Liver (tissue), 9 donors: ENCODE measurements around the gene ICAM1. TPM values are rescaled to one million over a fixed set of nuclear protein-coding genes. Genes with fewer than 3 reads are reported as not detected.

Experiments used
- DNase-seq: peaks from one replicate; pipeline ENCODE4 v3.0.0-alpha.2; 2017; ENCODE audit warnings: low spot score
- H3K27ac ChIP-seq, 2 donors: one replicate each; pipeline ENCODE4 v1.7.0; 2013; ENCODE audit warnings: inconsistent platforms in 2 of 2, low read length in 2 of 2, control low read depth in 1 of 2, low read depth in 1 of 2, mild to moderate bottlenecking in 1 of 2
- H3K27me3 ChIP-seq, 4 donors: one replicate each; pipeline versions ENCODE4 v1.6.1 to v1.7.0; 2013; ENCODE audit warnings: low read length in 3 of 4, inconsistent platforms in 1 of 4, mild to moderate bottlenecking in 1 of 4, moderate library complexity in 1 of 4; ENCODE audit not compliant: control insufficient read depth in 4 of 4, insufficient read depth in 4 of 4
- H3K36me3 ChIP-seq, 4 donors: one replicate each; pipeline versions ENCODE4 v1.6.1 to v1.7.0; 2013; ENCODE audit warnings: low read length in 3 of 4, mild to moderate bottlenecking in 3 of 4, low read depth in 1 of 4, moderate library complexity in 1 of 4; ENCODE audit not compliant: control insufficient read depth in 4 of 4, insufficient read depth in 3 of 4
- H3K4me1 ChIP-seq, 4 donors: one replicate each; pipeline versions ENCODE4 v1.6.1 to v1.7.0; 2013; ENCODE audit warnings: low read length in 3 of 4, mild to moderate bottlenecking in 3 of 4, moderate library complexity in 1 of 4; ENCODE audit not compliant: control insufficient read depth in 4 of 4, insufficient read depth in 4 of 4
- H3K4me3 ChIP-seq, 3 donors: one replicate each; pipeline versions ENCODE4 v1.6.1 to v1.7.0; 2013; ENCODE audit warnings: low read length in 3 of 3, control low read depth in 1 of 3, low read depth in 1 of 3, mild to moderate bottlenecking in 1 of 3
- H3K9ac ChIP-seq, 2 donors: one replicate each; pipeline ENCODE4 v1.7.0; 2013; ENCODE audit warnings: low read length in 2 of 2, mild to moderate bottlenecking in 2 of 2, moderate library complexity in 2 of 2, control low read depth in 1 of 2, low read depth in 1 of 2
- H3K9me3 ChIP-seq, 4 donors: one replicate each; pipeline versions ENCODE4 v1.6.1 to v1.7.0; 2013; ENCODE audit warnings: low read length in 3 of 4; ENCODE audit not compliant: control insufficient read depth in 4 of 4
- ATF3 ChIP-seq: IDR thresholded peaks from 2 replicates; pipeline ENCODE4 v1.6.1; 2016; ENCODE audit warnings: antibody characterized with exemption
- EGR1 ChIP-seq, 2 donors: IDR thresholded peaks; 2 replicates each; pipeline ENCODE4 v1.6.1; 2016 to 2018; ENCODE audit warnings: antibody characterized with exemption in 2 of 2, low read depth in 2 of 2
- FOXA1 ChIP-seq: IDR thresholded peaks from 2 replicates; pipeline ENCODE4 v1.6.1; 2016; ENCODE audit warnings: antibody characterized with exemption
- FOXA2 ChIP-seq: IDR thresholded peaks from 2 replicates; pipeline ENCODE4 v1.6.1; 2016; ENCODE audit warnings: antibody characterized with exemption
- GABPA ChIP-seq, 2 donors: IDR thresholded peaks in 1 of 2; conservative IDR thresholded peaks in 1 of 2; 2 replicates each; pipeline ENCODE4 v1.6.1; 2016; ENCODE audit warnings: antibody characterized with exemption in 2 of 2, mild to moderate bottlenecking in 1 of 2, moderate library complexity in 1 of 2
- HNF4A ChIP-seq, 2 donors: conservative IDR thresholded peaks; 2 replicates each; pipeline ENCODE4 v1.6.1; 2016; ENCODE audit warnings: antibody characterized with exemption in 2 of 2, mild to moderate bottlenecking in 2 of 2
- HNF4G ChIP-seq: IDR thresholded peaks from 2 replicates; pipeline ENCODE4 v1.6.1; 2016; ENCODE audit warnings: antibody characterized with exemption
- MAX ChIP-seq: IDR thresholded peaks from 2 replicates; pipeline ENCODE4 v1.6.1; 2016; ENCODE audit warnings: antibody characterized with exemption
- NR2F2 ChIP-seq: IDR thresholded peaks from 2 replicates; pipeline ENCODE4 v1.6.1; 2016; ENCODE audit warnings: antibody characterized with exemption
- RAD21 ChIP-seq, 2 donors: IDR thresholded peaks; 2 replicates each; pipeline ENCODE4 v1.6.1; 2016; ENCODE audit warnings: antibody characterized with exemption in 2 of 2, mild to moderate bottlenecking in 2 of 2
- REST ChIP-seq: IDR thresholded peaks from 2 replicates; pipeline ENCODE4 v1.6.1; 2016; ENCODE audit warnings: antibody characterized with exemption, mild to moderate bottlenecking
- RXRA ChIP-seq, 2 donors: IDR thresholded peaks; 2 replicates each; pipeline ENCODE4 v1.6.1; 2017 to 2018; ENCODE audit warnings: antibody characterized with exemption in 2 of 2, mild to moderate bottlenecking in 1 of 2
- SP1 ChIP-seq: IDR thresholded peaks from 2 replicates; pipeline ENCODE4 v1.6.1; 2018; ENCODE audit warnings: antibody characterized with exemption, mild to moderate bottlenecking
- TAF1 ChIP-seq: conservative IDR thresholded peaks from 2 replicates; pipeline ENCODE4 v1.6.1; 2016; ENCODE audit warnings: antibody characterized with exemption, mild to moderate bottlenecking
- YY1 ChIP-seq: IDR thresholded peaks from 2 replicates; pipeline ENCODE4 v1.6.1; 2016; ENCODE audit warnings: antibody characterized with exemption, mild to moderate bottlenecking
- ZBTB33 ChIP-seq: IDR thresholded peaks from 2 replicates; pipeline ENCODE4 v1.6.1; 2016; ENCODE audit warnings: antibody characterized with exemption
- WGBS: extraction: QIAGEN DNeasy Blood & Tissue Kit; methylation state at CpG from one replicate; pipeline ENCODE4 v1.1.7; 2013; 5-methylcytosine and 5-hydroxymethylcytosine counted together
- polyA plus RNA-seq, 2 donors: library from polyadenylated mRNA; stranded (reverse) in 1 of 2; unstranded in 1 of 2; fragments of 200-250 nt in 1 of 2; fragments of >200 nt in 1 of 2; fragmentation: Nextera tagmentation in 1 of 2; extraction: Ambion mirVana in 1 of 2; gene quantifications; one replicate each; pipeline versions ENCODE4 v1.2.1 to v1.2.3, GENCODE V29; 2013 to 2015
- total RNA-seq, 2 donors: library from RNA; depleted of rRNA; stranded (reverse); fragments of >200 nt; gene quantifications; one replicate each; pipeline ENCODE4 v1.2.3, GENCODE V29; 2014
- donor health status: healthy.
- donor health status: healthy.
- donor health status: healthy.
- donor health status: healthy.
- donor health status: healthy.

ICAM1 gene
- total and polyA plus RNA-seq, 4 donors: 7.8 to 26.3 (median 19.8) TPM

- DNase-seq: no peak
- peaks cover 0 to 8% (median 4%) of the 10 kb centered on the region in 4 donors for H3K4me1 ChIP-seq
- H3K9ac ChIP-seq: no peak overlapping the region
- no peak overlapping the region for H3K27ac ChIP-seq
- no peaks in the 10 kb centered on the region for H3K27me3 ChIP-seq
- WGBS: 95% methylated on average over 32 of the region's 32 CpGs
- no peak overlapping the region for H3K4me3 ChIP-seq
- no peaks in the 10 kb centered on the region for H3K9me3 ChIP-seq
- no peak for TF ChIP-seq NR2F2
- no peak for TF ChIP-seq ATF3
- TF ChIP-seq YY1: no peak
- TF ChIP-seq SP1: no peak
- no peak for TF ChIP-seq FOXA2
- TF ChIP-seq RXRA (IDR thresholded peaks at IDR 0.05): no peak
- TF ChIP-seq EGR1 (IDR thresholded peaks at IDR 0.05; ENCODE audit: low read depth in 2 of 2): no peak
- no peak for TF ChIP-seq HNF4G
- TF ChIP-seq MAX: no peak
- no peak for TF ChIP-seq REST
- no peak for TF ChIP-seq GABPA (IDR thresholded peaks at IDR 0.05 in 1 of 2, conservative IDR thresholded peaks at IDR 0.05 in 1 of 2)
- TF ChIP-seq FOXA1: no peak
- TF ChIP-seq HNF4A (conservative IDR thresholded peaks at IDR 0.05): no peak
- TF ChIP-seq TAF1: no peak
- TF ChIP-seq ZBTB33: no peak
- peaks cover 19 to 68% (median 38%) of the 10 kb centered on the region in 4 donors for H3K36me3 ChIP-seq
Observed at GRCh38 chr19:10320602-10321416, 49.9 kb downstream of the ICAM1 start.

GRCh38 chr19:10321417-10321797, 50.5 kb downstream of the ICAM1 start:
- Histone ChIP-seq H3K4me3 (no peak overlapping the region), H3K36me3 (peaks cover 19 to 68% (median 38%) of the 10 kb centered on the region in 4 donors), H3K4me1 (peaks cover 0 to 4% (median 3%) of the 10 kb centered on the region in 4 donors), H3K9me3 (no peaks in the 10 kb centered on the region), H3K9ac (no peak overlapping the region), H3K27me3 (no peaks in the 10 kb centered on the region), H3K27ac (no peak overlapping the region)
- TF ChIP-seq SP1: no peak
- no peak for TF ChIP-seq RAD21 (IDR thresholded peaks at IDR 0.05)
- DNase-seq: no peak
- 91% methylated on average over 11 of the region's 11 CpGs for WGBS
